K562 (cell line): ENCODE measurements around the gene PHLDB3. TPM values are rescaled to one million over a fixed set of nuclear protein-coding genes. Genes with fewer than 3 reads are reported as not detected.

Experiments
- ATAC-seq: fragments of 200-7000 bp; cut with Tn5 transposase; 3 replicates; pipeline ENCODE4 v1.9.1; 2020; ENCODE audit warnings: moderate library complexity
- BruUV-seq: library from RNA; stranded (reverse); fragments of 400-500 nt; replicated peaks from 2 replicates; lab custom pipeline; 2021; lab: Mats Ljungman, UMichigan
- CTCF ChIA-PET: fragments of 300-600 bp; formaldehyde crosslinking; extraction: SDS; loops from one replicate; lab custom pipeline; 2021; ENCODE audit warnings: low intra/inter-chr PET ratio; lab: Yijun Ruan, JAX
- POLR2A ChIA-PET: fragments of 300-600, 350-650 bp; sonication (Branson Sonifier 250); formaldehyde crosslinking; extraction: SDS; loops from one replicate; lab custom pipeline; 2021; ENCODE audit warnings: antibody characterized with exemption, inconsistent platforms; lab: Yijun Ruan, JAX
- DNase-seq, 4 experiments: peaks; one replicate each; pipeline versions ENCODE4 v3.0.0 to v3.0.0-alpha.2; 2011 to 2018; ENCODE audit warnings: low spot score in 3 of 4, mixed read lengths in 3 of 4; ENCODE audit errors: extremely low read depth in 1 of 4
- FAIRE-seq: peaks from 2 replicates; lab custom pipeline; 2011; peaks lifted over from hg19 to GRCh38; lab: Jason Lieb, UNC
- H2AFZ ChIP-seq: 2 replicates; pipeline ENCODE4 v1.6.0; 2011; ENCODE audit warnings: low read depth, low read length, control low read depth, inconsistent platforms
- H3K27ac ChIP-seq: fragments of 200-600 bp; 3 replicates; pipeline ENCODE4 v1.8.0; 2011; ENCODE audit warnings: low read depth, mild to moderate bottlenecking, control low read depth, inconsistent platforms, low read length, moderate library complexity, mixed read lengths; ENCODE audit errors: extremely low read depth
- H3K27me3 ChIP-seq, 2 experiments: fragments of 300-600 bp in 1 of 2; 2 replicates in 1 of 2; 3 replicates in 1 of 2; pipeline versions ENCODE4 v1.6.0 to v1.8.0; 2011; ENCODE audit warnings: inconsistent platforms in 2 of 2, low read length in 2 of 2, mild to moderate bottlenecking in 1 of 2, mixed read lengths in 1 of 2, moderate library complexity in 1 of 2; ENCODE audit not compliant: control insufficient read depth in 2 of 2, insufficient read depth in 2 of 2
- H3K36me3 ChIP-seq: fragments of 300-600 bp; 3 replicates; pipeline ENCODE4 v1.8.0; 2011; ENCODE audit warnings: mild to moderate bottlenecking, low read length, inconsistent platforms; ENCODE audit not compliant: control insufficient read depth, insufficient read depth
- H3K4me1 ChIP-seq, 2 experiments: fragments of 200-600 bp in 1 of 2; replicated peaks in 1 of 2; 2 replicates in 1 of 2; 3 replicates in 1 of 2; pipeline versions ENCODE4 v1.5.1 to v1.8.0; 2011; ENCODE audit warnings: inconsistent platforms in 2 of 2, low read length in 2 of 2, mild to moderate bottlenecking in 1 of 2, mixed read lengths in 1 of 2, moderate library complexity in 1 of 2; ENCODE audit not compliant: control insufficient read depth in 2 of 2, insufficient read depth in 2 of 2
- H3K4me2 ChIP-seq: 2 replicates; pipeline ENCODE4 v1.6.1; 2011; ENCODE audit warnings: low read length, control low read depth, inconsistent platforms, mixed read lengths; ENCODE audit not compliant: insufficient read depth
- H3K4me3 ChIP-seq: fragments of 200-600 bp; sonication (generic), shearing (Covaris generic); 2 replicates; pipeline ENCODE4 v1.5.1; 2016; ENCODE audit warnings: control low read depth, inconsistent platforms
- H3K79me2 ChIP-seq: fragments of 200-600 bp; 3 replicates; pipeline ENCODE4 v1.8.0; 2011; ENCODE audit warnings: low read length, inconsistent platforms; ENCODE audit not compliant: control insufficient read depth, insufficient read depth
- H3K9ac ChIP-seq, 2 experiments: 2 replicates each; pipeline versions ENCODE4 v1.6.0 to v1.6.1; 2011; ENCODE audit warnings: low read depth in 2 of 2, low read length in 2 of 2, control low read depth in 1 of 2, inconsistent platforms in 1 of 2, mild to moderate bottlenecking in 1 of 2, mixed read lengths in 1 of 2; ENCODE audit not compliant: insufficient read depth in 1 of 2
- H3K9me1 ChIP-seq: one replicate; pipeline ENCODE4 v1.6.0; 2011; ENCODE audit warnings: inconsistent platforms, mild to moderate bottlenecking, low read length, moderate library complexity; ENCODE audit not compliant: control insufficient read depth, insufficient read depth
- H3K9me3 ChIP-seq: replicated peaks from 2 replicates; pipeline ENCODE4 v1.5.1; 2011; ENCODE audit warnings: low read depth, low read length, inconsistent platforms; ENCODE audit not compliant: control insufficient read depth, insufficient read depth
- H4K20me1 ChIP-seq: replicated peaks from 2 replicates; pipeline ENCODE4 v1.6.1; 2011; ENCODE audit warnings: low read length, inconsistent platforms, mixed read lengths; ENCODE audit not compliant: control insufficient read depth, insufficient read depth
- CHD7 ChIP-seq: fragments of 200-600 bp; sonication (generic); IDR thresholded peaks from one replicate; pipeline ENCODE4 v1.6.1; 2012; ENCODE audit warnings: mild to moderate bottlenecking, low read depth, low read length, inconsistent platforms
- GABPA ChIP-seq: fragments of 200-800 bp; sonication (Bioruptor generic); conservative IDR thresholded peaks from 2 replicates; pipeline ENCODE4 v1.6.1; 2016; ENCODE audit warnings: low read depth, missing genetic modification characterization, missing compliant biosample characterization
- GTF2F1 ChIP-seq: IDR thresholded peaks from 2 replicates; pipeline ENCODE4 v1.6.1; 2011; ENCODE audit warnings: low read depth, low read length, improper control_type of control experiment
- NFIX ChIP-seq: fragments of 250-450 bp; sonication (Bioruptor Pico); IDR thresholded peaks from 2 replicates; pipeline ENCODE4 v1.4.0; 2020; ENCODE audit warnings: low read depth, mild to moderate bottlenecking, moderate library complexity
- ZEB2 ChIP-seq: fragments of 450-650 bp; IDR thresholded peaks from 2 replicates; pipeline ENCODE4 v1.6.1; 2016
- ZNF511 ChIP-seq: sonication (generic); formaldehyde crosslinking; IDR thresholded peaks from 2 replicates; pipeline ENCODE4 v1.8.0; 2022; ENCODE audit warnings: mild to moderate bottlenecking, missing genetic modification reagents
- WGBS: fragments of 100-300 bp; shearing (Covaris generic); methylation state at CpG from one replicate; pipeline ENCODE4 v1.1.6; 2016; ENCODE audit warnings: low coverage, mixed read lengths; ENCODE audit not compliant: insufficient coverage; ENCODE audit errors: missing lambda C conversion rate; 5-methylcytosine and 5-hydroxymethylcytosine counted together
- in situ Hi-C: fragments of 300-500 bp; cut with MboI; formaldehyde crosslinking; loops from 4 replicates; pipeline ENCODE4 v1.15.0; 2018; ENCODE audit warnings: inconsistent platforms, mixed read lengths
- intact Hi-C: fragments of 100-400 bp; cut with micrococcal nuclease; formaldehyde crosslinking; loops from 2 replicates; pipeline ENCODE4 v1.14.2; 2022
- polyA plus RNA-seq, 8 experiments: library from polyadenylated mRNA; depleted of rRNA in 4 of 8; stranded (reverse) in 5 of 8; unstranded in 3 of 8; fragments of >200 nt; fragmentation: Nextera tagmentation in 2 of 8; fragmentation: Illumina TruSeq in 1 of 8; extraction: Ambion mirVana in 2 of 8; extraction: Trizol in 1 of 8; gene quantifications; 2 replicates each; pipeline versions ENCODE4 v1.2.1 to v1.2.3, GENCODE V29; 2011 to 2014; ENCODE audit warnings: inconsistent platforms in 1 of 8, missing spikeins in 1 of 8
- total RNA-seq, 7 experiments: library from RNA; depleted of rRNA in 6 of 7; stranded (reverse); fragments of >200 nt in 6 of 7; fragmentation: Illumina TruSeq in 2 of 7; extraction: Trizol in 2 of 7; gene quantifications; 2 replicates each; pipeline versions ENCODE4 v1.2.1 to v1.2.3, GENCODE V29; 2011 to 2021; ENCODE audit warnings: low replicate concordance in 1 of 7

Gene PHLDB3
- total and polyA plus RNA-seq, 9 of the 15 experiments (the other 6 are each of a cell fraction or from before 2014, with no cell fraction given) = 0.04 to 23.5 (median 3.9) TPM

- ChIA-PET CTCF (interaction anchor here (0.7 to 2.7 kb wide), 6 partner anchors 15 to 363 kb away, joined by 3 to 50 read pairs (median 4); no protein-coding TSS in a partner anchor), POLR2A (interaction anchor here (0.7 to 1.2 kb wide), 4 partner anchors 10 to 72 kb away, joined by 3 to 19 read pairs (median 3); no protein-coding TSS in a partner anchor)
- no peaks in the 10 kb centered on the region; the same call in 1 of the 2 replicates for H3K9me3 ChIP-seq
- FAIRE-seq = no peak
- H3K27me3 ChIP-seq = no peaks in the 10 kb centered on the region
- DNase-seq = no peak
- H3K4me3 ChIP-seq = no peak overlapping the region
- no peaks in the 10 kb centered on the region for H3K9me1 ChIP-seq
- intact Hi-C loops = loop anchor here (1.0 to 10.0 kb wide), 4 partner anchors 55 to 207 kb away; partner anchors contain the start of gene PHLDB3
- H3K27ac ChIP-seq = no peak overlapping the region
- no peaks in the 10 kb centered on the region for H3K79me2 ChIP-seq
- H3K4me1 ChIP-seq = peaks cover 3 to 10% of the 10 kb centered on the region in 2 experiments; a peak in 4 of 5 replicates
- no peaks in the 10 kb centered on the region for H3K36me3 ChIP-seq
- BruUV-seq = no TSS peak
- H3K4me2 ChIP-seq = no peak overlapping the region
- no peak overlapping the region for H2AFZ ChIP-seq
- no peak for ATAC-seq
- H3K9ac ChIP-seq = no peak overlapping the region
- in situ Hi-C loops = loop anchor here (5.0 kb wide), 2 partner anchors 70 to 205 kb away; no protein-coding TSS in a partner anchor
- no peak for TF ChIP-seq ZNF511 (CRISPR knock-in tag)
- TF ChIP-seq NFIX = no peak
- TF ChIP-seq ZEB2 = no peak
- TF ChIP-seq GTF2F1 = no peak
- TF ChIP-seq CHD7 = no peak
- TF ChIP-seq GABPA (tag) = no peak
- H4K20me1 ChIP-seq = no peaks in the 10 kb centered on the region
- WGBS = 41% methylated on average over 8 of the region's 9 CpGs
Observed at GRCh38 chr19:43447655-43448054, 56.9 kb downstream of the PHLDB3 start.
